ENCODE data around the gene NAA10.

GRCh38 chrX:153974003-153974725, 39.3 kb upstream of the NAA10 start:
- TF ChIP-seq CTCF (IDR thresholded peaks at IDR 0.05; ENCODE audit: poor library complexity, severe bottlenecking) (no peak), SMC3 (conservative IDR thresholded peaks at IDR 0.05; ENCODE audit: poor library complexity) (no peak), EZH2 (IDR thresholded peaks at IDR 0.05; ENCODE audit: borderline replicate concordance, insufficient read depth, low read length, poor library complexity, severe bottlenecking) (no peak)
